Hepatocyte (in vitro differentiated cells): ENCODE data around the gene TSPAN9. TPM values are rescaled to one million over a fixed set of nuclear protein-coding genes. Genes with fewer than 3 reads are reported as not detected.

ENCODE experiments used
- DNase-seq: peaks from one replicate; pipeline ENCODE4 v3.0.0-alpha.2; 2016; ENCODE audit warnings: low spot score
- H2AFZ ChIP-seq: fragments of 200-600 bp; sonication (generic); 2 replicates; pipeline ENCODE4 v1.6.0; 2016; ENCODE audit warnings: antibody characterized with exemption, mild to moderate bottlenecking
- H3K27ac ChIP-seq: fragments of 200-600 bp; sonication (generic); 2 replicates; pipeline ENCODE4 v1.5.1; 2016; ENCODE audit warnings: mild to moderate bottlenecking
- H3K27me3 ChIP-seq: fragments of 200-600 bp; sonication (generic); 2 replicates; pipeline ENCODE4 v1.6.1; 2016
- H3K36me3 ChIP-seq: fragments of 200-600 bp; sonication (generic); replicated peaks from 2 replicates; pipeline ENCODE4 v1.5.1; 2016; ENCODE audit warnings: low read depth; ENCODE audit not compliant: insufficient read depth
- H3K4me1 ChIP-seq: fragments of 200-600 bp; sonication (generic); 2 replicates; pipeline ENCODE4 v1.5.1; 2016; ENCODE audit warnings: mild to moderate bottlenecking, moderate library complexity; ENCODE audit not compliant: insufficient read depth
- H3K4me2 ChIP-seq: fragments of 200-600 bp; sonication (generic); 2 replicates; pipeline ENCODE4 v1.6.0; 2016
- H3K4me3 ChIP-seq: fragments of 200-600 bp; sonication (generic); 2 replicates; pipeline ENCODE4 v1.5.1; 2016; ENCODE audit warnings: mild to moderate bottlenecking
- H3K79me2 ChIP-seq: fragments of 200-600 bp; sonication (generic); 2 replicates; pipeline ENCODE4 v1.6.0; 2017; ENCODE audit warnings: mild to moderate bottlenecking
- H3K9me2 ChIP-seq: fragments of 200-600 bp; sonication (generic); replicated peaks from 2 replicates; pipeline ENCODE4 v1.6.0; 2017; ENCODE audit warnings: mild to moderate bottlenecking; ENCODE audit not compliant: insufficient read depth
- H3K9me3 ChIP-seq: fragments of 200-600 bp; sonication (generic); 2 replicates; pipeline ENCODE4 v1.5.1; 2016; ENCODE audit warnings: low read depth, mild to moderate bottlenecking
- H4K20me1 ChIP-seq: fragments of 200-600 bp; sonication (generic); 2 replicates; pipeline ENCODE4 v1.6.0; 2016; ENCODE audit warnings: mild to moderate bottlenecking; ENCODE audit not compliant: insufficient read depth, poor library complexity, severe bottlenecking
- EZH2 ChIP-seq: fragments of 200-600 bp; sonication (generic); IDR thresholded peaks from 2 replicates; pipeline ENCODE4 v1.6.1; 2016; ENCODE audit warnings: antibody characterized with exemption, mild to moderate bottlenecking, borderline replicate concordance
- EZH2phosphoT487 ChIP-seq: fragments of 200-600 bp; sonication (generic); IDR thresholded peaks from one replicate; pipeline ENCODE4 v1.6.1; 2018; ENCODE audit warnings: antibody characterized with exemption, mild to moderate bottlenecking, low read depth, moderate library complexity; ENCODE audit not compliant: unreplicated experiment, severe bottlenecking
- WGBS: methylation state at CpG from one replicate; pipeline ENCODE4 v1.1.6; 2016; ENCODE audit warnings: low lambda C conversion rate; ENCODE audit errors: missing lambda C conversion rate; 5-methylcytosine and 5-hydroxymethylcytosine counted together
- polyA plus RNA-seq: library from polyadenylated mRNA; unstranded; fragments of >200 nt; fragmentation: Nextera tagmentation; extraction: Ambion mirVana; gene quantifications from 2 replicates; pipeline ENCODE4 v1.2.1, GENCODE V29; 2016
- total RNA-seq: library from RNA; depleted of rRNA; stranded (reverse); fragments of >200 nt; gene quantifications from 2 replicates; pipeline ENCODE4 v1.2.3, GENCODE V29; 2014
- TF ChIP-seq, protein P1 (sequence below): fragments of 200-600 bp; sonication (generic); IDR thresholded peaks from 2 replicates; pipeline ENCODE4 v1.5.1; 2016; ENCODE audit warnings: antibody characterized with exemption, mild to moderate bottlenecking; ENCODE audit not compliant: poor library complexity

Gene TSPAN9
- total and polyA plus RNA-seq, 2 experiments from 2014 or later: 16.6 to 38.6 TPM

DNA sequence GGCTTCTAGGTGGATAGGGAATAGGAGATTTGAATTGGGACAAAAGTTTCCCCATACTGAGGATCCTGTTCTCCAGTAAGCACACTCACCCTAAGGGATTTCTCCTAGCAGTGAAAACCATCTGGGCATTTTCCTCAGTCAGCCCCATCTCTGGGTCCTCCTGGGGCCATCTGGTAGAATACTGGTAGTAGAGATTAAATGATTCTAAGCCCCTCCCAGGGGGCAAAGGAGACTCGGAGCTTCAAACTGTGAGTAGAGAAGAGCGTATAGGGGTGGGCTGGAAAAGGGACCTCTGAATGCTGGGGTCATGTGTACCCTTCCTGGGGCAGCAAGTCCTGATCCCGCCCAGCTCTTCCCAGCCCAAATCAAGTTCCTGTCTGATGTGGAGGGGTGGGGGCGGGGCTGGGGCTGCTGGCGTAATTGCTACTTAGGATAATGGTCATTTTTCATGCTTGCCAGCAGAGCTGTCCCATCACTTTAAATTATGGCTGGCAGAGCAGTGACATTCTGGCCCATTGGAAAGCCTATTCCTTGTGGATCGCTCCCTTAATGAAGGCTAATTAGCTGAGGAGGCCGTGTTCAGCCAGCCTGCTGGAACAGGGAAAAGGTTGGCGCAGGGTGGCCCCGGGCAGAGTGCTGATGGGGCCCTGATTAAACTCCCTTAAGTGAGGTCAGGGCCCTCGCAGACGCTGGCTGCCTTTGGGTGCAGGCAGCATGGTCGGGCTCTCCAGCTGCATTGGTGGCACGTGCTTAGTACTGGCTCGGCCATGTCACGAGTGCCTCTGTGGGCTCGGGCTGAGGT, 127.8 kb downstream of the TSPAN9 start:
- Histone ChIP-seq H3K27ac (no peak overlapping the region), H3K4me1 (peaks cover 9% of the 10 kb centered on the region), H3K4me2 (no peak overlapping the region), H3K79me2 (peaks cover 4% of the 10 kb centered on the region), H4K20me1 (peaks cover 36% of the 10 kb centered on the region), H3K4me3 (no peak overlapping the region), H3K27me3 (peaks cover 13% of the 10 kb centered on the region), H3K36me3 (no peaks in the 10 kb centered on the region), H3K9me3 (no peaks in the 10 kb centered on the region), H3K9me2 (no peaks in the 10 kb centered on the region), H2AFZ (no peak overlapping the region)
- WGBS: 94% methylated on average over 16 of the region's 16 CpGs
- TF ChIP-seq EZH2: no peak
- TF ChIP-seq EZH2phosphoT487: no peak
- TF ChIP-seq, protein P1, sequence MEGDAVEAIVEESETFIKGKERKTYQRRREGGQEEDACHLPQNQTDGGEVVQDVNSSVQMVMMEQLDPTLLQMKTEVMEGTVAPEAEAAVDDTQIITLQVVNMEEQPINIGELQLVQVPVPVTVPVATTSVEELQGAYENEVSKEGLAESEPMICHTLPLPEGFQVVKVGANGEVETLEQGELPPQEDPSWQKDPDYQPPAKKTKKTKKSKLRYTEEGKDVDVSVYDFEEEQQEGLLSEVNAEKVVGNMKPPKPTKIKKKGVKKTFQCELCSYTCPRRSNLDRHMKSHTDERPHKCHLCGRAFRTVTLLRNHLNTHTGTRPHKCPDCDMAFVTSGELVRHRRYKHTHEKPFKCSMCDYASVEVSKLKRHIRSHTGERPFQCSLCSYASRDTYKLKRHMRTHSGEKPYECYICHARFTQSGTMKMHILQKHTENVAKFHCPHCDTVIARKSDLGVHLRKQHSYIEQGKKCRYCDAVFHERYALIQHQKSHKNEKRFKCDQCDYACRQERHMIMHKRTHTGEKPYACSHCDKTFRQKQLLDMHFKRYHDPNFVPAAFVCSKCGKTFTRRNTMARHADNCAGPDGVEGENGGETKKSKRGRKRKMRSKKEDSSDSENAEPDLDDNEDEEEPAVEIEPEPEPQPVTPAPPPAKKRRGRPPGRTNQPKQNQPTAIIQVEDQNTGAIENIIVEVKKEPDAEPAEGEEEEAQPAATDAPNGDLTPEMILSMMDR: no peak
- no peak for DNase-seq

DNA sequence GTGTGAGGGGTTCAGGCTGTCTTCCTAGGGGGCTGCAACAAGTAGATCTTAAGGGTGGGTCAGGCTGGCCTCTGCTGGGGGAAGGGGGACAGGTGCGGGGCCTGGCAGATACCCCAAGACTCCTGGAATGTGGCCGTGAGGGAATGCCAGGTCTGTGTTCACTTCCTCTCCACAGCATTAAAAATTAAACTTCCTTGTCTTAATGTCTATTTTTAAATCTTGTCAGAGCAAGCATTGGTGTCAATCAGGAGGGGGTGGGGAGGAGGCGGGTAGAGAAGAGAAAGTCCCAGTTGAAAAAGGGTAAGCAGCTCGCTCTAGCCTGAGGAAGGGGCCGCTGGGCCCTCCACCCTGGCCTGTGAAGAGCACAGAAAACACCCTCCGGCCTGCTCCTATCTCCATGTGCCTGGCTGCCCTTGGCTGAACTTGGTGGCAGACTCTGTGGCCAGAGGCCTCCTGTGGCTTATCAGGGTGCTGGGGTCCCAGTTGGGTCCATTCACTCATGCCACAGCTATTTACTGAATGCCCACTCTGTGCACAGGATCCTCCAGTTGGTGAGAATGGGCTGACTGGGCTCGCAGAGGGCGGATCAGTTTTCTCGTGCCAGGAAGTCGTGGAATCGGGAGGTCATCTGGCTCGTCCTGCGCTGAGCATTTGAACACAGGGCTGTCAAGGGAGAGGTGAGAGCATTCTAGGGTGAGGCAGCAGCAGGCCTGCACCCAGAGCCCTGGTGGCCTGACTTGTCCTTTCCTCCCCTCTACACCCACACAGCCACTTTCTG, 128.8 kb downstream of the TSPAN9 start:
- H3K4me3 ChIP-seq: no peak overlapping the region
- no peaks in the 10 kb centered on the region for H3K36me3 ChIP-seq
- peaks cover 9% of the 10 kb centered on the region for H3K4me1 ChIP-seq
- no peak overlapping the region for H3K27ac ChIP-seq
- TF ChIP-seq, protein P1: no peak
- no peak for TF ChIP-seq EZH2
- TF ChIP-seq EZH2phosphoT487: no peak
- no peak overlapping the region for H2AFZ ChIP-seq
- H3K27me3 ChIP-seq: peaks cover 13% of the 10 kb centered on the region
- no peak for DNase-seq
- peaks cover 4% of the 10 kb centered on the region for H3K79me2 ChIP-seq
- 95% methylated on average over 13 of the region's 13 CpGs for WGBS
- H3K9me2 ChIP-seq: no peaks in the 10 kb centered on the region
- H3K9me3 ChIP-seq: no peaks in the 10 kb centered on the region
- H4K20me1 ChIP-seq: peaks cover 28% of the 10 kb centered on the region
- no peak overlapping the region for H3K4me2 ChIP-seq

DNA sequence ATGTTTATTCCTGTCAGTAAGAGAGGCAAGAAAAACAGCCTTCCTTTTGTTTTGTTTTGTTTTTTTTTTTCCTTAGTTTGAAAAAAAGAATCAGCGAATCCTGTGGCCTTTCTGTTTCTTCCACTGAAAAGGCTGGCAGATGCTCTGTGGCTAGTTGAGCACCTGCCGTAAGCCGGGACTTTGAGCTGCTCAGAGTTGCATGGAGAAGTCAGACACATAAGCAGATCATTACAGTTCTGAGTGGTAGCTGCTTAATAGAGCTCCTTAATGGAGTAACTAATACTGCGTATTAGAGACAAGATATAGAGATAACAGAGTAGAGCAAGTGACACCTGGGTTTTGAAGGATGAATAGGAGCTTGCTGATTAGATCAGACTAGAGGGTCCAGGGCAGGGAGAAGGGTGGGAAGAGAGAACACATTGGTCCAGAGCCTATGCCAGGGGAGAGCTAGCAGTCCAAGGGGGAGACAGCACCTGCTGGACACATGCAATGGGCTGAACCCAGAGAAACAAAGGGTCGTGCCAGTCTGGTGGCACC, 129.4 kb downstream of the TSPAN9 start:
- H3K4me3 ChIP-seq: no peak overlapping the region
- H4K20me1 ChIP-seq: peaks cover 21% of the 10 kb centered on the region
- peaks cover 3% of the 10 kb centered on the region for H3K4me1 ChIP-seq
- peaks cover 7% of the 10 kb centered on the region for H3K27me3 ChIP-seq
- H3K79me2 ChIP-seq: peaks cover 4% of the 10 kb centered on the region
- DNase-seq: no peak
- H3K36me3 ChIP-seq: no peaks in the 10 kb centered on the region
- WGBS: 92% methylated on average over 5 of the region's 5 CpGs
- no peaks in the 10 kb centered on the region for H3K9me2 ChIP-seq
- TF ChIP-seq, protein P1: no peak
- no peak for TF ChIP-seq EZH2phosphoT487
- no peak for TF ChIP-seq EZH2
- no peak overlapping the region for H2AFZ ChIP-seq
- H3K4me2 ChIP-seq: no peak overlapping the region
- H3K9me3 ChIP-seq: no peaks in the 10 kb centered on the region
- no peak overlapping the region for H3K27ac ChIP-seq
